ENCODE data around the gene ELMO1.

ELMO1 gene

GRCh38 chr7:37174460-37174859 lies 274.2 kb downstream of the ELMO1 start:
- Histone ChIP-seq H3K9me3 (ENCODE audit: control insufficient read depth, insufficient read depth, low read length) (no peaks in the 10 kb centered on the region), H3K4me3 (ENCODE audit: low read length) (no peak overlapping the region), H3K27me3 (ENCODE audit: control insufficient read depth, low read length) (no peaks in the 10 kb centered on the region), H3K27ac (ENCODE audit: low read depth, low read length) (no peak overlapping the region), H3K79me2 (ENCODE audit: control insufficient read depth, low read length) (no peaks in the 10 kb centered on the region), H3K4me1 (ENCODE audit: control insufficient read depth, low read length) (no peaks in the 10 kb centered on the region), H3F3A (ENCODE audit: control insufficient read depth, insufficient read depth) (no peaks in the 10 kb centered on the region), H3K9me2 (replicated peaks; ENCODE audit: control insufficient read depth, low read length) (no peaks in the 10 kb centered on the region), H3K36me3 (ENCODE audit: control insufficient read depth, low read length) (peaks cover 23% of the 10 kb centered on the region), H4K20me1 (ENCODE audit: control insufficient read depth, insufficient read depth, low read depth, low read length) (no peaks in the 10 kb centered on the region), H3K4me2 (ENCODE audit: low read length) (no peak overlapping the region)
- TF ChIP-seq EZH2phosphoT487 (IDR thresholded peaks at IDR 0.05; ENCODE audit: borderline replicate concordance, low read length): no peak
- TF ChIP-seq CTCF (IDR thresholded peaks at IDR 0.05; ENCODE audit: low read depth, low read length, poor library complexity, severe bottlenecking): no peak

- Histone ChIP-seq H3F3A (ENCODE audit: control insufficient read depth, insufficient read depth) (no peaks in the 10 kb centered on the region), H3K9me2 (replicated peaks; ENCODE audit: control insufficient read depth, low read length) (no peaks in the 10 kb centered on the region), H3K4me1 (ENCODE audit: control insufficient read depth, low read length) (no peaks in the 10 kb centered on the region), H3K36me3 (ENCODE audit: control insufficient read depth, low read length) (peaks cover 24% of the 10 kb centered on the region), H3K27ac (ENCODE audit: low read depth, low read length) (no peak overlapping the region), H3K27me3 (ENCODE audit: control insufficient read depth, low read length) (no peaks in the 10 kb centered on the region), H3K79me2 (ENCODE audit: control insufficient read depth, low read length) (no peaks in the 10 kb centered on the region), H4K20me1 (ENCODE audit: control insufficient read depth, insufficient read depth, low read depth, low read length) (no peaks in the 10 kb centered on the region), H3K4me2 (ENCODE audit: low read length) (no peak overlapping the region), H3K9me3 (ENCODE audit: control insufficient read depth, insufficient read depth, low read length) (no peaks in the 10 kb centered on the region), H3K4me3 (ENCODE audit: low read length) (no peak overlapping the region)
- TF ChIP-seq CTCF (IDR thresholded peaks at IDR 0.05; ENCODE audit: low read depth, low read length, poor library complexity, severe bottlenecking): no peak
- no peak for TF ChIP-seq EZH2phosphoT487 (IDR thresholded peaks at IDR 0.05; ENCODE audit: borderline replicate concordance, low read length)
Measured at GRCh38 chr7:37173670-37174069, 275.0 kb downstream of the ELMO1 start.

- no peak for TF ChIP-seq CTCF (IDR thresholded peaks at IDR 0.05; ENCODE audit: low read depth, low read length, poor library complexity, severe bottlenecking)
- no peak for TF ChIP-seq EZH2phosphoT487 (IDR thresholded peaks at IDR 0.05; ENCODE audit: borderline replicate concordance, low read length)
- no peaks in the 10 kb centered on the region for H3K27me3 ChIP-seq (ENCODE audit: control insufficient read depth, low read length)
- no peaks in the 10 kb centered on the region for H4K20me1 ChIP-seq (ENCODE audit: control insufficient read depth, insufficient read depth, low read depth, low read length)
- H3K27ac ChIP-seq (ENCODE audit: low read depth, low read length): no peak overlapping the region
- no peaks in the 10 kb centered on the region for H3K79me2 ChIP-seq (ENCODE audit: control insufficient read depth, low read length)
- H3K4me2 ChIP-seq (ENCODE audit: low read length): no peak overlapping the region
- no peaks in the 10 kb centered on the region for H3K9me2 ChIP-seq (replicated peaks; ENCODE audit: control insufficient read depth, low read length)
- no peaks in the 10 kb centered on the region for H3K4me1 ChIP-seq (ENCODE audit: control insufficient read depth, low read length)
- H3K9me3 ChIP-seq (ENCODE audit: control insufficient read depth, insufficient read depth, low read length): no peaks in the 10 kb centered on the region
- H3K36me3 ChIP-seq (ENCODE audit: control insufficient read depth, low read length): no peaks in the 10 kb centered on the region
- H3F3A ChIP-seq (ENCODE audit: control insufficient read depth, insufficient read depth): no peaks in the 10 kb centered on the region
- no peak overlapping the region for H3K4me3 ChIP-seq (ENCODE audit: low read length)
Measured at GRCh38 chr7:37162106-37162505, 286.6 kb downstream of the ELMO1 start.

- no peaks in the 10 kb centered on the region for H3K36me3 ChIP-seq (ENCODE audit: control insufficient read depth, low read length)
- H3K9me2 ChIP-seq (replicated peaks; ENCODE audit: control insufficient read depth, low read length): no peaks in the 10 kb centered on the region
- no peaks in the 10 kb centered on the region for H3K9me3 ChIP-seq (ENCODE audit: control insufficient read depth, insufficient read depth, low read length)
- H3F3A ChIP-seq (ENCODE audit: control insufficient read depth, insufficient read depth): no peaks in the 10 kb centered on the region
- no peak overlapping the region for H3K4me3 ChIP-seq (ENCODE audit: low read length)
- no peaks in the 10 kb centered on the region for H3K4me1 ChIP-seq (ENCODE audit: control insufficient read depth, low read length)
- H3K27me3 ChIP-seq (ENCODE audit: control insufficient read depth, low read length): no peaks in the 10 kb centered on the region
- no peak overlapping the region for H3K27ac ChIP-seq (ENCODE audit: low read depth, low read length)
- H3K4me2 ChIP-seq (ENCODE audit: low read length): no peak overlapping the region
- no peaks in the 10 kb centered on the region for H3K79me2 ChIP-seq (ENCODE audit: control insufficient read depth, low read length)
- no peak for TF ChIP-seq EZH2phosphoT487 (IDR thresholded peaks at IDR 0.05; ENCODE audit: borderline replicate concordance, low read length)
- no peak for TF ChIP-seq CTCF (IDR thresholded peaks at IDR 0.05; ENCODE audit: low read depth, low read length, poor library complexity, severe bottlenecking)
- H4K20me1 ChIP-seq (ENCODE audit: control insufficient read depth, insufficient read depth, low read depth, low read length): no peaks in the 10 kb centered on the region
Measured at GRCh38 chr7:37160656-37161055, 288.0 kb downstream of the ELMO1 start.
